SK-N-SH (cell line): ENCODE results near the gene EXTL2. TPM values are rescaled to one million over a fixed set of nuclear protein-coding genes. Genes with fewer than 3 reads are reported as not detected.

Experiments used
- CTCF ChIA-PET: fragments of 300-600, 350-600 bp; formaldehyde crosslinking; extraction: SDS; loops from one replicate; lab custom pipeline; 2021; lab: Yijun Ruan, JAX
- POLR2A ChIA-PET: fragments of 350-600 bp; sonication (Branson Sonifier 250); formaldehyde crosslinking; extraction: SDS; loops from one replicate; lab custom pipeline; 2020; ENCODE audit warnings: antibody characterized with exemption, inconsistent platforms; lab: Yijun Ruan, JAX
- DNase-seq: peaks from one replicate; pipeline ENCODE4 v3.0.0; 2012
- H2AFZ ChIP-seq: fragments of 200-600 bp; sonication (generic); 2 replicates; pipeline ENCODE4 v1.8.1; 2016; ENCODE audit warnings: antibody characterized with exemption, mild to moderate bottlenecking, low read depth
- H3F3A ChIP-seq: fragments of 200-600 bp; sonication (generic); replicated peaks from 2 replicates; pipeline ENCODE3; 2016; ENCODE audit warnings: antibody characterized with exemption, mild to moderate bottlenecking; ENCODE audit not compliant: insufficient read depth
- H3K27ac ChIP-seq, 2 experiments: fragments of 200-500 bp in 1 of 2; fragments of 200-600 bp in 1 of 2; sonication (Bioruptor generic) in 1 of 2; sonication (generic), shearing (Covaris generic) in 1 of 2; 2 replicates each; pipeline versions ENCODE4 v1.5.1 to v1.6.1; 2014 to 2016; ENCODE audit warnings: low read depth in 2 of 2, inconsistent platforms in 1 of 2, low read length in 1 of 2, mild to moderate bottlenecking in 1 of 2, mixed read lengths in 1 of 2
- H3K27me3 ChIP-seq: fragments of 200-600 bp; sonication (generic), shearing (Covaris generic); 2 replicates; pipeline ENCODE4 v1.6.1; 2016; ENCODE audit warnings: mixed run types; ENCODE audit not compliant: insufficient read depth
- H3K36me3 ChIP-seq, 2 experiments: fragments of 200-500 bp in 1 of 2; fragments of 200-600 bp in 1 of 2; sonication (Bioruptor generic) in 1 of 2; sonication (generic) in 1 of 2; replicated peaks in 1 of 2; 2 replicates each; pipeline versions ENCODE3 to v1.5.1; 2014 to 2016; ENCODE audit warnings: low read length in 1 of 2, mild to moderate bottlenecking in 1 of 2; ENCODE audit not compliant: insufficient read depth in 2 of 2, control insufficient read depth in 1 of 2
- H3K4me1 ChIP-seq, 2 experiments: fragments of 200-500 bp in 1 of 2; fragments of 200-600 bp in 1 of 2; sonication (Bioruptor generic) in 1 of 2; sonication (generic), shearing (Covaris generic) in 1 of 2; 2 replicates each; pipeline versions ENCODE4 v1.5.1 to v1.6.1; 2014 to 2016; ENCODE audit warnings: low read depth in 1 of 2, low read length in 1 of 2, mixed run types in 1 of 2; ENCODE audit not compliant: insufficient read depth in 2 of 2, control insufficient read depth in 1 of 2
- H3K4me2 ChIP-seq: fragments of 200-600 bp; sonication (generic), shearing (Covaris generic); 2 replicates; pipeline ENCODE4 v1.6.1; 2017; ENCODE audit warnings: mixed run types
- H3K4me3 ChIP-seq, 2 experiments: fragments of 200-500 bp in 1 of 2; fragments of 200-600 bp in 1 of 2; sonication (Bioruptor generic) in 1 of 2; sonication (generic), shearing (Covaris generic) in 1 of 2; 2 replicates each; pipeline versions ENCODE4 v1.5.1 to v1.8.1; 2014 to 2016; ENCODE audit warnings: low read depth in 2 of 2, inconsistent platforms in 1 of 2, low read length in 1 of 2, mild to moderate bottlenecking in 1 of 2, mixed read lengths in 1 of 2, moderate library complexity in 1 of 2
- H3K79me2 ChIP-seq: fragments of 200-600 bp; sonication (generic); 2 replicates; pipeline ENCODE4 v1.8.1; 2017; ENCODE audit warnings: mild to moderate bottlenecking; ENCODE audit not compliant: insufficient read depth
- H3K9ac ChIP-seq: fragments of 200-600 bp; sonication (generic); 2 replicates; pipeline ENCODE4 v1.6.1; 2017; ENCODE audit warnings: mixed run types
- H3K9me2 ChIP-seq: fragments of 200-600 bp; sonication (generic); 2 replicates; pipeline ENCODE4 v1.6.1; 2017; ENCODE audit warnings: mixed run types
- H3K9me3 ChIP-seq: fragments of 200-600 bp; sonication (generic); 2 replicates; pipeline ENCODE4 v1.6.1; 2017; ENCODE audit warnings: mixed run types, mild to moderate bottlenecking, moderate library complexity
- H4K20me1 ChIP-seq: fragments of 200-600 bp; sonication (generic); 2 replicates; pipeline ENCODE4 v1.6.1; 2017; ENCODE audit warnings: mild to moderate bottlenecking, mixed run types; ENCODE audit not compliant: insufficient read depth
- CHD2 ChIP-seq: fragments of 150-350 bp; IDR thresholded peaks from 2 replicates; pipeline ENCODE4 v1.6.1; 2018; ENCODE audit warnings: low read length; ENCODE audit not compliant: partially characterized antibody
- ELF1 ChIP-seq: IDR thresholded peaks from 2 replicates; pipeline ENCODE4 v1.4.0; 2012
- EZH2phosphoT487 ChIP-seq: fragments of 200-600 bp; sonication (generic); IDR thresholded peaks from 2 replicates; pipeline ENCODE4 v1.6.1; 2017; ENCODE audit warnings: low read depth, mixed run types, mild to moderate bottlenecking, antibody characterized with exemption, moderate library complexity, borderline replicate concordance
- FOSL2 ChIP-seq: IDR thresholded peaks from 2 replicates; pipeline ENCODE4 v1.4.0; 2012; ENCODE audit warnings: low read depth, mild to moderate bottlenecking, moderate library complexity, borderline replicate concordance
- FOXJ3 ChIP-seq: sonication (generic); formaldehyde crosslinking; IDR thresholded peaks from 2 replicates; pipeline ENCODE4 v1.5.1; 2020; ENCODE audit warnings: mild to moderate bottlenecking, missing genetic modification reagents
- FOXM1 ChIP-seq: IDR thresholded peaks from 2 replicates; pipeline ENCODE4 v1.4.0; 2012; ENCODE audit warnings: low read depth, mild to moderate bottlenecking
- GATA2 ChIP-seq: sonication (generic); formaldehyde crosslinking; IDR thresholded peaks from 2 replicates; pipeline ENCODE4 v1.5.0; 2020; ENCODE audit warnings: mild to moderate bottlenecking, missing genetic modification reagents
- IRF3 ChIP-seq: fragments of 150-350 bp; IDR thresholded peaks from 2 replicates; pipeline ENCODE4 v1.6.1; 2016; ENCODE audit warnings: mild to moderate bottlenecking, low read depth, low read length
- JUND ChIP-seq: IDR thresholded peaks from 2 replicates; pipeline ENCODE4 v1.4.0; 2012
- MAX ChIP-seq: IDR thresholded peaks from 2 replicates; pipeline ENCODE4 v1.4.0; 2012; ENCODE audit warnings: low read depth
- MEF2A ChIP-seq: IDR thresholded peaks from 2 replicates; pipeline ENCODE4 v1.4.0; 2012; ENCODE audit warnings: low read depth, borderline replicate concordance
- NFIC ChIP-seq: IDR thresholded peaks from 2 replicates; pipeline ENCODE4 v1.4.0; 2012; ENCODE audit warnings: borderline replicate concordance
- NRF1 ChIP-seq: IDR thresholded peaks from 2 replicates; pipeline ENCODE4 v1.6.1; 2012; ENCODE audit warnings: low read depth, mild to moderate bottlenecking, low read length
- PBX3 ChIP-seq: IDR thresholded peaks from 2 replicates; pipeline ENCODE4; 2012
- POLR2AphosphoS5 ChIP-seq: IDR thresholded peaks from 2 replicates; pipeline ENCODE4 v1.6.1; 2012; ENCODE audit warnings: low read depth, low read length
- RCOR1 ChIP-seq: fragments of 150-350 bp; IDR thresholded peaks from 2 replicates; pipeline ENCODE4 v1.6.1; 2017; ENCODE audit warnings: antibody characterized with exemption, low read length
- RFX5 ChIP-seq: IDR thresholded peaks from 2 replicates; pipeline ENCODE4 v1.6.1; 2012; ENCODE audit warnings: mild to moderate bottlenecking, improper control_type of control experiment, low read length
- SMC3 ChIP-seq: IDR thresholded peaks from 2 replicates; pipeline ENCODE4 v1.6.1; 2012; ENCODE audit warnings: low read depth, low read length, improper control_type of control experiment
- TCF12 ChIP-seq: IDR thresholded peaks from 2 replicates; pipeline ENCODE4 v1.4.0; 2012
- TEAD4 ChIP-seq: IDR thresholded peaks from 2 replicates; pipeline ENCODE4 v1.4.0; 2012; ENCODE audit warnings: mild to moderate bottlenecking, borderline replicate concordance; ENCODE audit not compliant: insufficient read depth
- USF1 ChIP-seq: IDR thresholded peaks from 2 replicates; pipeline ENCODE4 v1.4.0; 2012; ENCODE audit warnings: low read depth, borderline replicate concordance
- YY1 ChIP-seq: IDR thresholded peaks from 2 replicates; pipeline ENCODE4 v1.4.0; 2012; ENCODE audit warnings: low read depth, mild to moderate bottlenecking
- ZBTB33 ChIP-seq: IDR thresholded peaks from 2 replicates; pipeline ENCODE4 v1.4.0; 2012; ENCODE audit warnings: low read depth, borderline replicate concordance
- WGBS: methylation state at CpG from one replicate; pipeline ENCODE4 v1.1.6; 2017; ENCODE audit warnings: low lambda C conversion rate; 5-methylcytosine and 5-hydroxymethylcytosine counted together
- polyA plus RNA-seq, 3 experiments: library from polyadenylated mRNA; depleted of rRNA; stranded (reverse); fragments of >200 nt; gene quantifications; 2 replicates each; pipeline ENCODE4 v1.2.3, GENCODE V29; 2012

Gene EXTL2
- polyA plus RNA-seq, 1 of the 3 experiments (the other 2 are of a cell fraction), result 20.3 TPM

GRCh38 chr1:100861379-100861778 is 33.3 kb downstream of the EXTL2 start (continued):
- TF ChIP-seq ZBTB33 (no peak), YY1 (no peak), TCF12 (no peak), JUND (no peak), RFX5 (no peak), SMC3 (no peak), NRF1 (no peak), FOXJ3 (CRISPR knock-in tag) (no peak), ELF1 (no peak), POLR2AphosphoS5 (no peak), RCOR1 (no peak), TEAD4 (no peak), FOXM1 (no peak)
- TF ChIP-seq, all 33 proteins: peak for 0

- Histone ChIP-seq H3K4me2 (no peak overlapping the region), H3K9me3 (no peaks in the 10 kb centered on the region), H3K27me3 (no peaks in the 10 kb centered on the region), H3K9ac (no peak overlapping the region), H3K4me3 (no peak overlapping the region), H3K27ac (peak overlapping the region in 1 of 2 experiments; percentile 19; a peak in 1 of 4 replicates), H3K79me2 (no peaks in the 10 kb centered on the region), H2AFZ (peak overlapping the region; percentile 29; the same call in 1 of the 2 replicates), H3K4me1 (peaks cover 0 to 4% of the 10 kb centered on the region in 2 experiments; a peak in 2 of 4 replicates), H3F3A (no peaks in the 10 kb centered on the region), H3K9me2 (no peaks in the 10 kb centered on the region), H3K36me3 (no peaks in the 10 kb centered on the region), H4K20me1 (no peaks in the 10 kb centered on the region)
- no peak for DNase-seq
- POLR2A ChIA-PET, result no interaction called here
- WGBS, result 20% methylated on average over 3 of the region's 3 CpGs
- CTCF ChIA-PET, result no interaction called here
- TF ChIP-seq FOSL2 (0 out of 2 replicates have a peak, but pooled peaks have one; percentile 3), MEF2A (no peak), NFIC (peak; percentile 80), GATA2 (CRISPR knock-in tag) (no peak), EZH2phosphoT487 (no peak), ZBTB33 (no peak), IRF3 (no peak), PBX3 (peak; percentile 74), MAX (0 out of 2 replicates have a peak, but pooled peaks have one; percentile 57), CHD2 (no peak), SMC3 (no peak), TEAD4 (peak; percentile 20; the same call in 1 of the 2 replicates), RCOR1 (no peak), USF1 (no peak), POLR2AphosphoS5 (no peak; the same call in 1 of the 2 replicates), TCF12 (peak; percentile 65; the same call in 1 of the 2 replicates), RFX5 (no peak)
Measured at GRCh38 chr1:100860397-100860991, 34.1 kb downstream of the EXTL2 start.
